ENCODE data around the gene MECR.

DNA sequence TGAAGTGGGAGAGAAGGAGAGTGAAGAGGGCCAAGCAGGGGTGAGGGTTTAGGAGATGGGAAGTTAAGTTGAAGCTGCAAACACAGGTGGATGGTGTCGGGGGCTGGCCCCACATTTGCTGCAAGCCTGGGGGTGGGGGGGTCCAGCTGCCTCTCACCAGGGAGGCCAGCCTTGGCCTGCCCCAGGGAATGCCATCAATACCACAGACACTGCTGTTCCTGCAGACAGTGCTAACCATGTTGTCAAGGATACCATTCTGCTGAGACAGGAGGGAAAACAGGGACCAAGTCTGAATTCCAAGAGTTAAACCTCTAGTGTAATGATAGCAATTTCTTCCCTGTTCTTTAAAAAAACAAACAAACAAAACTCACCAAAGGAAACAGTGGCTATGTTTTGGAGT, 8.0 kb downstream of the MECR start:
- TF ChIP-seq, protein P1, sequence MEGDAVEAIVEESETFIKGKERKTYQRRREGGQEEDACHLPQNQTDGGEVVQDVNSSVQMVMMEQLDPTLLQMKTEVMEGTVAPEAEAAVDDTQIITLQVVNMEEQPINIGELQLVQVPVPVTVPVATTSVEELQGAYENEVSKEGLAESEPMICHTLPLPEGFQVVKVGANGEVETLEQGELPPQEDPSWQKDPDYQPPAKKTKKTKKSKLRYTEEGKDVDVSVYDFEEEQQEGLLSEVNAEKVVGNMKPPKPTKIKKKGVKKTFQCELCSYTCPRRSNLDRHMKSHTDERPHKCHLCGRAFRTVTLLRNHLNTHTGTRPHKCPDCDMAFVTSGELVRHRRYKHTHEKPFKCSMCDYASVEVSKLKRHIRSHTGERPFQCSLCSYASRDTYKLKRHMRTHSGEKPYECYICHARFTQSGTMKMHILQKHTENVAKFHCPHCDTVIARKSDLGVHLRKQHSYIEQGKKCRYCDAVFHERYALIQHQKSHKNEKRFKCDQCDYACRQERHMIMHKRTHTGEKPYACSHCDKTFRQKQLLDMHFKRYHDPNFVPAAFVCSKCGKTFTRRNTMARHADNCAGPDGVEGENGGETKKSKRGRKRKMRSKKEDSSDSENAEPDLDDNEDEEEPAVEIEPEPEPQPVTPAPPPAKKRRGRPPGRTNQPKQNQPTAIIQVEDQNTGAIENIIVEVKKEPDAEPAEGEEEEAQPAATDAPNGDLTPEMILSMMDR (IDR thresholded peaks at IDR 0.05), result no peak
- no peak for TF ChIP-seq POLR2A (IDR thresholded peaks at IDR 0.05)

Data from uterus (tissue), 2 donors.